HG03558 (cell line): ENCODE measurements around the gene CA4.

Experiments
- ATAC-seq: cut with Tn5 transposase; IDR thresholded peaks from one replicate; pipeline ENCODE4 v1.9.1; 2021; ENCODE audit warnings: moderate number of reproducible peaks; ENCODE audit not compliant: unreplicated experiment; ENCODE audit errors: extremely low read depth

CA4 gene

DNA sequence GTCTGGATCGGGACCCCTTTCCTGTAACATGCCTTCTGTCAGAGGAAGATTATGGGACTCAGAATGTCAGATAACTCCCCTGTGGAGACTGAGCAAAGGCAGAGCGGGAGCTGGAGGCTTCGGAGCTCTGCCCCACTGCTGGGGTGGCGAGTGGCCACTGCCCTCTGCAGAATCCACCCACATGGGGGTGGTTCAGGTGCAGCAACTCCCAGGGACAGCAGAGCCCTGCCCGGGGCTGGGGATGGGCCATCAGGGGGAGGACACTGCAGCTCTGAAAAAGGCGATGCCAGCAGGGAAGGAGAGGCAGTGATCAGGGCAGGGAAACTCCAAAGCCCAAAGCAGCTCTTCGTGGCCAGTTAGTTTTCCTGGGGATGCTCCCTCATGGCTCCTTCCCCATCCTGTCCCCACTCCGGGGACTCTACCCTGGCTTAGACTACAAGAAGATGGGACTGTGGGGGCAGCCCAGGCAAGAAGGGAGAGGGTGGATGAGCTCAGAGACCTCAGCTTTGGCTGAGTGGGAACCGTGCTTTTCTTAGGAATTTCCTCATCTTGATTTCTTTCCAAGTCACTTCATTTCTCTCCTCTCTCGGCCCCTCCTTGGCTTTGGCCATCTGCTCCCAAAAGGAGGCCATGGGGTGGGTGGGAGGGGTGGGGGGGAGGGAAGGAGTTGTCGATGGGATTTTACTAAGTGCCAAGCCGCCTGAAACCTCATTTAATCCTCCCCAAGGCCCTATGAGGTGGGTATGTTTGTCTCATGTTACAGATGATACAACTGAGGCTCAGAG, 4.0 kb downstream of the CA4 start:
- no peak for ATAC-seq

- no peak for ATAC-seq
These were observed 5.0 kb downstream of the CA4 start for GRCh38 chr17:60154616-60155426.

GRCh38 chr17:60155427-60155814, 5.6 kb downstream of the CA4 start:
- ATAC-seq: no peak

DNA sequence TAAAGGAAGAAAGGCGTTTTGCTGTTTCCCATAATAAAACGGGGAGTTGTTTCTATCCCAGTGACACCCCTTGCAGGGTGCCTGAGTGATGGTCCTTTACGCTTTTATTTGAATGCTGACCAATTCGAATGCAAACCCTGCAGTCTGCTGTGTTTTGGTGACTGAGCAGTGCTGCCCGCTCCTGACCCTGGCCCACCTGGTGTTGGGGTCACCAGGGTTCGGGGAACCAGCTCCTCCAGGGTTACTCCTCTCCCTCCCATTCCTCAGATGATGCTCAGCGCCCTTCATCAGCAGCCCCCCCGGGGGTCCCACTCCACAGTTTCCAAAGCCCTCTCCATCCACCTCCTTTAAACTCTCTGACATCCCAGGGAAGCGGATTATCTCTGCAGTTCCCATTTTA, 6.0 kb downstream of the CA4 start:
- ATAC-seq: no peak

GRCh38 chr17:60156746-60157145, 7.0 kb downstream of the CA4 start:
- no peak for ATAC-seq

- no peak for ATAC-seq
These were observed 7.8 kb downstream of the CA4 start for GRCh38 chr17:60157487-60158040.

DNA sequence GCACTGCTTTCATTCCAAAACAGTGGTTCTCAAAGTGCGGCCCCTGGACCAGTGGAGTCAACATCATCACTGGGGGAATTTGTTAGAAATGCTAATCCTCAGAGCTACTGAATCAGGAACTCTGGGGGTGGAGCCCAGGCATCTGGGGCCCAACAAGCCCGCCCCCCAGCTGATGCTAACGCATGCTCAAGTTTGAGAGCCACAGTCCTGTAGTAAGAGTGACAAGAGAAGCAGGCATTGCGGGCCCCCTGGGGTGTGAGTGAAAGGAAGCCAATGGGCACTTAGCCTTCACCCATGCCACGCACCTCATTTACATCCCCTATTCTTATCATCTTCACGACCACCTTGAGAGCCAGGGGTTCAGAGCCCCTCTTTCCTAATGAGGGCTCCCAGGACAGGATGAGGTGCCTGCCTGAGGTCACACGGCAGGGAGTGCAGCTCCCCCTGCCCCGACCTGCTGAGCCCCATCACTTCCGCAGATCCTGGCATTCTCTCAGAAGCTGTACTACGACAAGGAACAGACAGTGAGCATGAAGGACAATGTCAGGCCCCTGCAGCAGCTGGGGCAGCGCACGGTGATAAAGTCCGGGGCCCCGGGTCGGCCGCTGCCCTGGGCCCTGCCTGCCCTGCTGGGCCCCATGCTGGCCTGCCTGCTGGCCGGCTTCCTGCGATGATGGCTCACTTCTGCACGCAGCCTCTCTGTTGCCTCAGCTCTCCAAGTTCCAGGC, 9.1 kb downstream of the CA4 start:
- ATAC-seq: no peak

DNA sequence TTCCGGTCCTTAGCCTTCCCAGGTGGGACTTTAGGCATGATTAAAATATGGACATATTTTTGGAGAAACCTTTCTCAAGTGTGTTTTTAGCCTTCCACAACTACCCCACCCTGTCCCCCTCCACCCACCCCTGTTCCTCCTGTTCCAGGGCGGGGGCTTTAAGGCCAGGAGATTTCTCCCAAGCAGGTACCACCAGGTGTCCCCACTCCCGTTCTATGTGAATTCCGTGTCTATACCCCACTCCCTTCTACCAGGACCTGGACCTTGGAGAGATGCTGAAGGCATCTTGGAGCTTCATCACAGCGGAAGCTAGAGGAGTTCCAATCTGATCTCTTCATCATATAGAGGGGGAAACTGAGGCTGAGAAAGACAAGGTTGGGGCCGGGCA, 9.7 kb downstream of the CA4 start:
- ATAC-seq: no peak

GRCh38 chr17:60160829-60161501, 11.2 kb downstream of the CA4 start:
- no peak for ATAC-seq

DNA sequence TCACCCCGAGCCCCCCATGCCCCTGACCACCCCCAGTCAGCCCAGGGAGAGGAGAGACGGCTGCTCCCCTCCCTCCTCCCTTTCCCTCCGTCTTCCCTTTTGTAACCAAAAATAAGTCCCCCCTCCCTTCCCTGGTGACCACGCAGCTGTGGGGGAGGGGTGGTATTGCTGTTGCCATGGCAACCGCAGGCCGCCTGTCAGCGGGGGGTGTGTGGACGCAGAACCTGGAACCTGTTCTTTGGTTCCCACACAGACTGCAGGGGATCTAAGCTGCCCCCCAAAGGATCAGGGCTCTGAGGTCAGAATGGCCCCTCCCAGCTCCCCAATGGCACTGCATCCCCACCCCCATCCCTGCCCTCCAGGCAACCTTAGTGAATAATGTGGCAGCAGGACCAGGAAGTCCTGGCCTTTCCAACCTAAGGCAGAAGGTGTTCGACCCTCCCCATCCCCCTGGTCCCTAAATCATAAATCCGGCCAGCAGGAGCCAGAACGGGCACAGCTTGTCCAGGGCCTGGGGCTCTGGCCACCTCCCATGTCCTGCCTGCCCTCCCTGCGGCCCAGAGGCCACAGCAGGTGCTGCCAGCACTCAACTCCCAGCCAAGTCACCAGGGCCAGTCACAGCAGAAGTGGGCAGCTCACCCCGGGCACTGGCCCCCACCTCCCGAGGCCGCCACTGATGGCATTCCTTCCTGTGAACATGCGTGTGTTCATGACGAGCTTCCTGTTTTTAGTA, 12.0 kb downstream of the CA4 start:
- no peak for ATAC-seq

GRCh38 chr17:60163108-60163784, 13.5 kb downstream of the CA4 start:
- ATAC-seq: no peak

DNA sequence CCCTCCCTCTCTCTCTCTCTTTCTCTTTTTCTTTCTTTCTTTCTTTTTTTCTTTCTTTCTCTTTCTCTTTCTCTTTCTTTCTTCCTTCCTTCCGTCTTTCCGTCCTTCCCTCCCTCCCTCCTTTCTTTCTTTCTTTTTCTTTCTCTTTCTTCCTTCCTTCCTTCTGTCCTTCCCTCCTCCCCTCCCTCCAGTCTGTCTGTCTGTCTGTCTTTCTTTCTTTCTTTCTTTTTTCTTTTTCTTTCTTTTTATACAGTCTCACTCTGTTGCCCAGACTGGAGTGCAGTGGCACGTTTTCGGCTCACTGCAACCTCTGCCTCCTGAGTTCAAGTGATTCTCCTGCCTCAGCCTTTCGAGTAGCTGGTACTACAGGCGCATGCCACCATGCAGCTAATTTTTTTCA, 14.4 kb downstream of the CA4 start:
- ATAC-seq: no peak

- no peak for ATAC-seq
These were observed 14.9 kb downstream of the CA4 start for GRCh38 chr17:60164697-60165096.

GRCh38 chr17:60165223-60165622, 15.4 kb downstream of the CA4 start:
- no peak for ATAC-seq

DNA sequence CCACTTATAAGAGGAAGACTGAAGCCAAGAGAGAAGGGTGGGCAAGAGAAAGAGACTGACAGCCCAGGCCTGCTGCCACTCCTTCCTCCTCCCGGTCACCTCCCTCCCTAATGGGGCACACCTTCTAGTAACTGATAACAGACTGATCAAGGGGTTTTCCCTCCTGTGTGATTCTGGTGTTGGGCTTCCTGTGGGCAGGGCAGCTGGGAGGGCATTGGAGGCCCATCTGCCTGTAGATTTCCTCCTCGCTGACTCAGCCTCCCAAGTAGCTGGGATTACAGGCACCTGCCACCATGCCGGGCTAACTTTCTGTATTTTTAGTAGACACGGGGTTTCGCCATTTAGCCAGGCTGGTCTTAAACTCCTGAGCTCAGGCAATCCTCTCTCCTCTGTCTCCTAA, 16.2 kb downstream of the CA4 start:
- no peak for ATAC-seq

GRCh38 chr17:60167065-60167741, 17.4 kb downstream of the CA4 start:
- ATAC-seq: no peak

- ATAC-seq: no peak
These were observed 18.9 kb downstream of the CA4 start for GRCh38 chr17:60168654-60169053.
